ENCODE data around the gene HTRA1.

Gene HTRA1

DNA sequence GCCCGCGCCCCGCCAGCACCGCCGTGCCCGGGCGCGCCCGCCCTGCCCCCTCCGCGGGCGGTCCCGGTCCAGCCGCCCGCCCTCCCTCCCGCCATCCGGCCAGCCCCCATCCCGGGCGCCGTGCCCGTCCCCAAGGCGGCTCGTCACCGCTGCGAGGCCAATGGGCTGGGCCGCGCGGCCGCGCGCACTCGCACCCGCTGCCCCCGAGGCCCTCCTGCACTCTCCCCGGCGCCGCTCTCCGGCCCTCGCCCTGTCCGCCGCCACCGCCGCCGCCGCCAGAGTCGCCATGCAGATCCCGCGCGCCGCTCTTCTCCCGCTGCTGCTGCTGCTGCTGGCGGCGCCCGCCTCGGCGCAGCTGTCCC, at the start of gene HTRA1:
Gene HTRA1 (plus strand): TSS at position 187 of the 362 bp plus-strand sequence. CDS start 100 bp downstream, at position 287.
- H3K9ac ChIP-seq (ENCODE audit: low read length): no peak within 1 kb of the TSS
- no peak within 1 kb of the TSS for H3K27ac ChIP-seq (ENCODE audit: low read depth, low read length, poor library complexity, severe bottlenecking)
- no peak within 1 kb of the TSS for H3K4me2 ChIP-seq (ENCODE audit: low read length)
- H3K9me3 ChIP-seq (ENCODE audit: low read length): no peaks in the 10 kb centered on the region
- H3K36me3 ChIP-seq (ENCODE audit: insufficient read depth, low read length): no peaks in the 10 kb centered on the region
- no peaks in the 10 kb centered on the region for H3F3A ChIP-seq (ENCODE audit: insufficient read depth, low read length)
- H3K79me2 ChIP-seq (ENCODE audit: insufficient read depth, low read length): no peaks in the 10 kb centered on the region
- no peak within 1 kb of the TSS for H3K4me3 ChIP-seq (ENCODE audit: low read depth, low read length, poor library complexity, severe bottlenecking)
- no peak for TF ChIP-seq EZH2 (IDR thresholded peaks at IDR 0.05; ENCODE audit: borderline replicate concordance, low read length)
- TF ChIP-seq, protein P1, sequence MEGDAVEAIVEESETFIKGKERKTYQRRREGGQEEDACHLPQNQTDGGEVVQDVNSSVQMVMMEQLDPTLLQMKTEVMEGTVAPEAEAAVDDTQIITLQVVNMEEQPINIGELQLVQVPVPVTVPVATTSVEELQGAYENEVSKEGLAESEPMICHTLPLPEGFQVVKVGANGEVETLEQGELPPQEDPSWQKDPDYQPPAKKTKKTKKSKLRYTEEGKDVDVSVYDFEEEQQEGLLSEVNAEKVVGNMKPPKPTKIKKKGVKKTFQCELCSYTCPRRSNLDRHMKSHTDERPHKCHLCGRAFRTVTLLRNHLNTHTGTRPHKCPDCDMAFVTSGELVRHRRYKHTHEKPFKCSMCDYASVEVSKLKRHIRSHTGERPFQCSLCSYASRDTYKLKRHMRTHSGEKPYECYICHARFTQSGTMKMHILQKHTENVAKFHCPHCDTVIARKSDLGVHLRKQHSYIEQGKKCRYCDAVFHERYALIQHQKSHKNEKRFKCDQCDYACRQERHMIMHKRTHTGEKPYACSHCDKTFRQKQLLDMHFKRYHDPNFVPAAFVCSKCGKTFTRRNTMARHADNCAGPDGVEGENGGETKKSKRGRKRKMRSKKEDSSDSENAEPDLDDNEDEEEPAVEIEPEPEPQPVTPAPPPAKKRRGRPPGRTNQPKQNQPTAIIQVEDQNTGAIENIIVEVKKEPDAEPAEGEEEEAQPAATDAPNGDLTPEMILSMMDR (IDR thresholded peaks at IDR 0.05; ENCODE audit: low read length): no peak
- no peaks in the 10 kb centered on the region for H3K9me2 ChIP-seq (ENCODE audit: low read depth, low read length)
- H2AFZ ChIP-seq (ENCODE audit: low read length): no peak within 1 kb of the TSS
- no peaks in the 10 kb centered on the region for H3K27me3 ChIP-seq (ENCODE audit: insufficient read depth, low read length)
- H3K4me1 ChIP-seq (ENCODE audit: insufficient read depth, low read length, severe bottlenecking): no peaks in the 10 kb centered on the region
- no peaks in the 10 kb centered on the region for H4K20me1 ChIP-seq (ENCODE audit: insufficient read depth, low read length)

DNA sequence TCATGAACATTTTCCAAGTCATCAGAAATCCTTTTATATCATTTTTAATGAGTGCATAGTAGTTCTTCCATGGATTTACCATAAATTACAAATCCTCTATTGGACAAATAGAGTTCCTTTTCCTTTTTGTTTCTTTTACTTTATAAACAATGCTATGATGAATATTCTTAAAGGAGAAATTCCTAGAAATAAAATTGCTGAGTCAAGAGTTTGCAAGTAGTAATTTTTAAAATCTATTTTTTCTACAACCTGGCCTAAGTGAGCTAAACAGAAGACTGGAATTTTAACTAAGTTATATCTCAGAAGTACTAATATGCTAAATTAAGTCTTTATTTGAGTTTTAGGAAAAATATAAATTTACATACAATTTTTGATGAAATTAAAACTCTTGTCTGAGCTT, 48.0 kb upstream of the HTRA1 start:
- Histone ChIP-seq H3K27me3 (ENCODE audit: insufficient read depth, low read length) (no peaks in the 10 kb centered on the region), H3K9ac (ENCODE audit: low read length) (no peak overlapping the region), H3K4me2 (ENCODE audit: low read length) (no peak overlapping the region), H3K4me3 (ENCODE audit: low read depth, low read length, poor library complexity, severe bottlenecking) (no peak overlapping the region), H2AFZ (ENCODE audit: low read length) (no peak overlapping the region), H3K9me2 (ENCODE audit: low read depth, low read length) (no peaks in the 10 kb centered on the region), H3F3A (ENCODE audit: insufficient read depth, low read length) (no peaks in the 10 kb centered on the region), H3K4me1 (ENCODE audit: insufficient read depth, low read length, severe bottlenecking) (no peaks in the 10 kb centered on the region), H3K36me3 (ENCODE audit: insufficient read depth, low read length) (no peaks in the 10 kb centered on the region), H3K9me3 (ENCODE audit: low read length) (no peaks in the 10 kb centered on the region), H3K79me2 (ENCODE audit: insufficient read depth, low read length) (no peaks in the 10 kb centered on the region), H3K27ac (ENCODE audit: low read depth, low read length, poor library complexity, severe bottlenecking) (no peak overlapping the region), H4K20me1 (ENCODE audit: insufficient read depth, low read length) (no peaks in the 10 kb centered on the region)
- no peak for TF ChIP-seq EZH2 (IDR thresholded peaks at IDR 0.05; ENCODE audit: borderline replicate concordance, low read length)
- TF ChIP-seq, protein P1 (IDR thresholded peaks at IDR 0.05; ENCODE audit: low read length): no peak

DNA sequence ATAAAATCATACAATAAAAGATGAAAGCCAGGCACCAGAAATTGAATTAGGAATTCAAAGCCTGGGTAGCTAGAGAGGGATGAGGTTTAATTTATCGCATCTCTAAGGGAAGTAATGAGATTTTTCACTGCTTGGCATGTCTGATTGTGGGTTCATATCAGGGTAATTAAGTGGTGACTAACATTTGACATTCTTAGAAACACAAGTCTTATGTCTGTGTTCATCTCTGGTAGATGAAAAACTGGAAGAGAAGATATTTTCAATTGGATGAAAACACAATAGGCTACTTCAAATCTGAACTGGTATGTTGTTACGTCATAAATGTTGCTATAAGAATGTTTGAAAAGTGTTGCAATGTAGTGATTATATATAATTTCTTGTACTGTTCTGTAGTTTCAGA, 43.7 kb upstream of the HTRA1 start:
- Histone ChIP-seq H3K9me2 (ENCODE audit: low read depth, low read length) (no peaks in the 10 kb centered on the region), H4K20me1 (ENCODE audit: insufficient read depth, low read length) (no peaks in the 10 kb centered on the region), H3K79me2 (ENCODE audit: insufficient read depth, low read length) (no peaks in the 10 kb centered on the region), H3K27me3 (ENCODE audit: insufficient read depth, low read length) (no peaks in the 10 kb centered on the region), H3K9me3 (ENCODE audit: low read length) (no peaks in the 10 kb centered on the region), H3F3A (ENCODE audit: insufficient read depth, low read length) (no peaks in the 10 kb centered on the region), H3K36me3 (ENCODE audit: insufficient read depth, low read length) (no peaks in the 10 kb centered on the region), H3K9ac (ENCODE audit: low read length) (no peak overlapping the region), H2AFZ (ENCODE audit: low read length) (no peak overlapping the region), H3K4me2 (ENCODE audit: low read length) (no peak overlapping the region), H3K4me3 (ENCODE audit: low read depth, low read length, poor library complexity, severe bottlenecking) (no peak overlapping the region), H3K27ac (ENCODE audit: low read depth, low read length, poor library complexity, severe bottlenecking) (no peak overlapping the region), H3K4me1 (ENCODE audit: insufficient read depth, low read length, severe bottlenecking) (no peaks in the 10 kb centered on the region)
- TF ChIP-seq, protein P1 (IDR thresholded peaks at IDR 0.05; ENCODE audit: low read length): no peak
- no peak for TF ChIP-seq EZH2 (IDR thresholded peaks at IDR 0.05; ENCODE audit: borderline replicate concordance, low read length)
